Parathyroid adenoma (tissue), 2 donors: Measurements from ENCODE around the gene FAU.
A peak's percentile ranks its signal among the peaks of the same experiment; 100 is the strongest.

Source experiments
- H2AFZ ChIP-seq: fragments of 300-600 bp; sonication (generic); one replicate; pipeline ENCODE4 v1.7.0; 2017; ENCODE audit warnings: antibody characterized with exemption, mild to moderate bottlenecking
- H3K27ac ChIP-seq: fragments of 300-600 bp; sonication (generic); one replicate; pipeline ENCODE4 v1.7.0; 2017
- H3K27me3 ChIP-seq: fragments of 300-600 bp; sonication (generic); one replicate; pipeline ENCODE4 v1.7.0; 2017; ENCODE audit warnings: low read length; ENCODE audit not compliant: control insufficient read depth, insufficient read depth
- H3K36me3 ChIP-seq: fragments of 300-600 bp; sonication (generic); one replicate; pipeline ENCODE4 v1.7.0; 2017; ENCODE audit warnings: low read length; ENCODE audit not compliant: control insufficient read depth, insufficient read depth
- H3K4me1 ChIP-seq: fragments of 300-600 bp; sonication (generic); one replicate; pipeline ENCODE4 v1.7.0; 2017; ENCODE audit warnings: control low read depth
- H3K4me2 ChIP-seq: fragments of 300-600 bp; sonication (generic); one replicate; pipeline ENCODE4 v1.7.0; 2017; ENCODE audit warnings: low read length
- H3K4me3 ChIP-seq: fragments of 300-600 bp; sonication (generic); one replicate; pipeline ENCODE4 v1.7.0; 2017; ENCODE audit warnings: low read depth, low read length
- H3K79me2 ChIP-seq: fragments of 300-600 bp; sonication (generic); one replicate; pipeline ENCODE4 v1.7.0; 2017; ENCODE audit warnings: control low read depth
- H3K9ac ChIP-seq: fragments of 300-600 bp; sonication (generic); one replicate; pipeline ENCODE4 v1.7.0; 2017; ENCODE audit warnings: mild to moderate bottlenecking
- H3K9me3 ChIP-seq: fragments of 300-600 bp; sonication (generic); one replicate; pipeline ENCODE4 v1.7.0; 2017; ENCODE audit warnings: low read length; ENCODE audit not compliant: control insufficient read depth
- TF ChIP-seq, protein P1 (sequence below): fragments of 300-600 bp; sonication (generic); IDR thresholded peaks from one replicate; pipeline ENCODE4 v1.7.0; 2017; ENCODE audit warnings: antibody characterized with exemption, mild to moderate bottlenecking
- donor health status: primary hyperparathyroidism.

The FAU gene

DNA sequence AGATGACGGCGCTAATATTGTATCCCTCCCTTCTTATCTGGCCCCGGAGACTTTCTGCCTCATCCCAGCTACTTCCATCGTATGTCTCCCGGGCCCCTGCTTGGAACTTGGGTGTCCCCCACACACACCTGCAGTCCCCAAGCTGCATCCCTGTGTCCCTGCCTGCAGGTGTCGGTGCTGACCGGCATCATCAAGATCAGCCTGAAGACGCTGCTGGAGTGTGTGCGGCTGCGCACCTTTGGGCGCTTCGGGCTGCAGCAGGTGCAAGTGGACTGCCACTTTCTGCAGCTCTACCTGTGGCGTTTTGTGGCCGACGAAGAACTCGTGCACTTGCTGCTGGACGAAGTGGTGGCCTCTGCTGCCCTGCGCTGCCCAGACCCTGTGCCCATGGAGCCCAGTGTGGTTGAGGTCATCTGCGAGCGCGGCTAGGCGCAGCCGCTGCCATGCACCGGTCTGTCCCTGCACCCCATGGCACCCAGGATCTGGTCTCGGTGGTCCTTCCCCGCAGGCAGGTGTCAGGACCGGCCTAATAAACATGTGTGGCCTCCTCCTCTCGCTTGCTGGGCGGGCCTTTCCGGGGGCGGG, 10.7 kb downstream of the FAU start:
- TF ChIP-seq, protein P1, sequence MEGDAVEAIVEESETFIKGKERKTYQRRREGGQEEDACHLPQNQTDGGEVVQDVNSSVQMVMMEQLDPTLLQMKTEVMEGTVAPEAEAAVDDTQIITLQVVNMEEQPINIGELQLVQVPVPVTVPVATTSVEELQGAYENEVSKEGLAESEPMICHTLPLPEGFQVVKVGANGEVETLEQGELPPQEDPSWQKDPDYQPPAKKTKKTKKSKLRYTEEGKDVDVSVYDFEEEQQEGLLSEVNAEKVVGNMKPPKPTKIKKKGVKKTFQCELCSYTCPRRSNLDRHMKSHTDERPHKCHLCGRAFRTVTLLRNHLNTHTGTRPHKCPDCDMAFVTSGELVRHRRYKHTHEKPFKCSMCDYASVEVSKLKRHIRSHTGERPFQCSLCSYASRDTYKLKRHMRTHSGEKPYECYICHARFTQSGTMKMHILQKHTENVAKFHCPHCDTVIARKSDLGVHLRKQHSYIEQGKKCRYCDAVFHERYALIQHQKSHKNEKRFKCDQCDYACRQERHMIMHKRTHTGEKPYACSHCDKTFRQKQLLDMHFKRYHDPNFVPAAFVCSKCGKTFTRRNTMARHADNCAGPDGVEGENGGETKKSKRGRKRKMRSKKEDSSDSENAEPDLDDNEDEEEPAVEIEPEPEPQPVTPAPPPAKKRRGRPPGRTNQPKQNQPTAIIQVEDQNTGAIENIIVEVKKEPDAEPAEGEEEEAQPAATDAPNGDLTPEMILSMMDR: no peak
- Histone ChIP-seq H3K36me3 (no peaks in the 10 kb centered on the region), H3K4me2 (peak overlapping the region; percentile 84), H3K4me3 (no peak overlapping the region), H3K9me3 (no peaks in the 10 kb centered on the region), H3K4me1 (no peaks in the 10 kb centered on the region), H3K9ac (no peak overlapping the region), H3K27ac (no peak overlapping the region), H2AFZ (no peak overlapping the region), H3K79me2 (peaks cover 2% of the 10 kb centered on the region), H3K27me3 (no peaks in the 10 kb centered on the region)

DNA sequence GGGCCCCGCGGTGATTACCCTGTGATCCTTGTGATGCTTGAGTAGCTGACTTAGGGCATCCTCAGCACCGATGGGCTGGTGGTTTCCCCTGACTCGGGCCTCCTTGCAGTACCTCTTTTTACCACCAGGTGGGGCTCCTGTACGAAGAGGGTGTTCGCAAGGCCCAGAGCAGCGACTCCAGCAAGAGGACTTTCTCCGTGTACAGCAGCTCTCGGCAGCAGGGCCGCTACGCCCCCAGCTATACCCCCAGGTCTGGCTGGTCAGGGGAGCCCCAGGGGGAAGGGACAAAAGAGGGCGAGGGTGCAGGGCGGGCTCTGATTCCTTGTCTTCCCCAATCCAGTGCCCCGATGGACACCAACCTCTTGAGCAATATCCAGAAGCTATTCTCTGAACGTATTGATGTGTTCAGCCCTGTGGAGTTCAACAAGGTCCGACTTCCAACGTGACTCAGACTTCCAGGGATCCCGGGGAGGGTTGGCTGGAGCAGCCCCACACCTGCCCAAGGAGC, 11.5 kb downstream of the FAU start:
- Histone ChIP-seq H3K79me2 (peaks cover 2% of the 10 kb centered on the region), H3K27ac (peak overlapping the region; percentile 29), H3K4me3 (peak overlapping the region; percentile 5), H3K36me3 (no peaks in the 10 kb centered on the region), H3K4me2 (no peak overlapping the region), H2AFZ (peak overlapping the region; percentile 62), H3K4me1 (no peaks in the 10 kb centered on the region), H3K9ac (no peak overlapping the region), H3K9me3 (no peaks in the 10 kb centered on the region), H3K27me3 (no peaks in the 10 kb centered on the region)
- TF ChIP-seq, protein P1: peak; percentile 93

GRCh38 chr11:65109231-65110198, 12.4 kb downstream of the FAU start:
- H3K4me3 ChIP-seq: no peak overlapping the region
- no peaks in the 10 kb centered on the region for H3K9me3 ChIP-seq
- TF ChIP-seq, protein P1: no peak
- H3K4me1 ChIP-seq: peaks cover 2% of the 10 kb centered on the region
- H3K4me2 ChIP-seq: no peak overlapping the region
- no peaks in the 10 kb centered on the region for H3K36me3 ChIP-seq
- H3K27me3 ChIP-seq: no peaks in the 10 kb centered on the region
- H3K27ac ChIP-seq: no peak overlapping the region
- peaks cover 2% of the 10 kb centered on the region for H3K79me2 ChIP-seq
- no peak overlapping the region for H2AFZ ChIP-seq
- no peak overlapping the region for H3K9ac ChIP-seq

DNA sequence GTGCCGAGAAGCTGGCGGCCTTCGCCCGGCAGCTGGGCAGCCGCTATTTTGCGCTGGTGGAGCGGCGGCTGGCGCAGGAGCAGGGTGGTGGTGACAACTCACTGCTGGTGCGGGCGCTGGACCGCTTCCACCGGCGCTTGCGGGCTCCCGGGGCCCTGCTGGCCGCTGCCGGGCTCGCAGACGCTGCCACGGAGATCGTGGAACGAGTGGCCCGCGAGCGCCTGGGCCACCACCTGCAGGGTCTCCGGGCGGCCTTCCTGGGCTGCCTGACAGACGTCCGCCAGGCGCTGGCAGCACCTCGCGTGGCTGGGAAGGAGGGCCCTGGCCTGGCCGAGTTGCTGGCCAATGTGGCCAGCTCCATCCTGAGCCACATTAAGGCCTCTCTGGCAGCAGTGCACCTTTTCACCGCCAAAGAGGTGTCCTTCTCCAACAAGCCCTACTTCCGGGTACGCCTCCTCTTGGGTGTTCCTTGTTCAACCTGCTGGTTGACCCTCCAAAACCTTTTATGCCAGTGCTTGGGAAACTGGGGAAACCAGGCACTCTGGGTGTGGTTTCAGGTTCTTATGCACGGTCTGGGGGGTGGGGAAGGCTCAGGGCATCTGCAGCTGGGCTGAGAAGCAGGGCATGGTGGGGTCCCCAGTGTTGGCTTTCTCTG, 13.3 kb downstream of the FAU start:
- no peak overlapping the region for H2AFZ ChIP-seq
- no peak overlapping the region for H3K4me2 ChIP-seq
- TF ChIP-seq, protein P1: no peak
- H3K27me3 ChIP-seq: no peaks in the 10 kb centered on the region
- no peaks in the 10 kb centered on the region for H3K9me3 ChIP-seq
- H3K36me3 ChIP-seq: no peaks in the 10 kb centered on the region
- no peak overlapping the region for H3K4me3 ChIP-seq
- no peak overlapping the region for H3K27ac ChIP-seq
- H3K79me2 ChIP-seq: no peaks in the 10 kb centered on the region
- H3K9ac ChIP-seq: no peak overlapping the region
- peaks cover 6% of the 10 kb centered on the region for H3K4me1 ChIP-seq
